ENCODE data around the gene TMEM143.

The TMEM143 gene

GRCh38 chr19:48354332-48354992 lies 9.3 kb downstream of the TMEM143 start:
- H3K4me1 ChIP-seq (ENCODE audit: insufficient read depth, low read length, poor library complexity, severe bottlenecking) = no peaks in the 10 kb centered on the region
- no peaks in the 10 kb centered on the region for H4K20me1 ChIP-seq (ENCODE audit: insufficient read depth, low read length, poor library complexity, severe bottlenecking)
- H3K79me2 ChIP-seq (ENCODE audit: insufficient read depth, low read length) = no peaks in the 10 kb centered on the region
- H3K36me3 ChIP-seq (ENCODE audit: insufficient read depth, low read length) = no peaks in the 10 kb centered on the region
- H3K27me3 ChIP-seq (ENCODE audit: insufficient read depth, low read length, poor library complexity, severe bottlenecking) = no peaks in the 10 kb centered on the region
- no peak overlapping the region for H3K4me3 ChIP-seq (ENCODE audit: low read length, poor library complexity, severe bottlenecking)
- H2AFZ ChIP-seq (ENCODE audit: low read length) = no peak overlapping the region
- H3F3A ChIP-seq (ENCODE audit: low read depth) = no peaks in the 10 kb centered on the region
- no peaks in the 10 kb centered on the region for H3K9me2 ChIP-seq (replicated peaks; ENCODE audit: low read depth, low read length)
- no peaks in the 10 kb centered on the region for H3K9me3 ChIP-seq (ENCODE audit: insufficient read depth, low read depth, low read length)
- TF ChIP-seq CTCF (conservative IDR thresholded peaks at IDR 0.05; ENCODE audit: low read length) = no peak
- TF ChIP-seq EZH2phosphoT487 (IDR thresholded peaks at IDR 0.05; ENCODE audit: borderline replicate concordance) = no peak
- H3K9ac ChIP-seq (ENCODE audit: low read depth, low read length, poor library complexity, severe bottlenecking) = no peak overlapping the region
- no peak overlapping the region for H3K4me2 ChIP-seq (ENCODE audit: low read depth, low read length, poor library complexity, severe bottlenecking)

GRCh38 chr19:48353677-48354076 lies 10.1 kb downstream of the TMEM143 start:
- no peak overlapping the region for H3K4me3 ChIP-seq (ENCODE audit: low read length, poor library complexity, severe bottlenecking)
- H4K20me1 ChIP-seq (ENCODE audit: insufficient read depth, low read length, poor library complexity, severe bottlenecking) = no peaks in the 10 kb centered on the region
- no peaks in the 10 kb centered on the region for H3F3A ChIP-seq (ENCODE audit: low read depth)
- no peak overlapping the region for H2AFZ ChIP-seq (ENCODE audit: low read length)
- H3K4me2 ChIP-seq (ENCODE audit: low read depth, low read length, poor library complexity, severe bottlenecking) = no peak overlapping the region
- H3K4me1 ChIP-seq (ENCODE audit: insufficient read depth, low read length, poor library complexity, severe bottlenecking) = no peaks in the 10 kb centered on the region
- H3K9me3 ChIP-seq (ENCODE audit: insufficient read depth, low read depth, low read length) = no peaks in the 10 kb centered on the region
- H3K36me3 ChIP-seq (ENCODE audit: insufficient read depth, low read length) = no peaks in the 10 kb centered on the region
- H3K9ac ChIP-seq (ENCODE audit: low read depth, low read length, poor library complexity, severe bottlenecking) = no peak overlapping the region
- H3K9me2 ChIP-seq (replicated peaks; ENCODE audit: low read depth, low read length) = no peaks in the 10 kb centered on the region
- H3K27me3 ChIP-seq (ENCODE audit: insufficient read depth, low read length, poor library complexity, severe bottlenecking) = no peaks in the 10 kb centered on the region
- H3K79me2 ChIP-seq (ENCODE audit: insufficient read depth, low read length) = no peaks in the 10 kb centered on the region
- TF ChIP-seq CTCF (conservative IDR thresholded peaks at IDR 0.05; ENCODE audit: low read length) (no peak), EZH2phosphoT487 (IDR thresholded peaks at IDR 0.05; ENCODE audit: borderline replicate concordance) (no peak)

- H3K9me3 ChIP-seq (ENCODE audit: insufficient read depth, low read depth, low read length) = no peaks in the 10 kb centered on the region
- no peak overlapping the region for H3K4me2 ChIP-seq (ENCODE audit: low read depth, low read length, poor library complexity, severe bottlenecking)
- no peak for TF ChIP-seq EZH2phosphoT487 (IDR thresholded peaks at IDR 0.05; ENCODE audit: borderline replicate concordance)
- peak; percentile 97 for TF ChIP-seq CTCF (conservative IDR thresholded peaks at IDR 0.05; ENCODE audit: low read length)
- H3K36me3 ChIP-seq (ENCODE audit: insufficient read depth, low read length) = no peaks in the 10 kb centered on the region
- no peaks in the 10 kb centered on the region for H3K9me2 ChIP-seq (replicated peaks; ENCODE audit: low read depth, low read length)
- no peaks in the 10 kb centered on the region for H3K4me1 ChIP-seq (ENCODE audit: insufficient read depth, low read length, poor library complexity, severe bottlenecking)
- H3K27me3 ChIP-seq (ENCODE audit: insufficient read depth, low read length, poor library complexity, severe bottlenecking) = no peaks in the 10 kb centered on the region
- H3K79me2 ChIP-seq (ENCODE audit: insufficient read depth, low read length) = no peaks in the 10 kb centered on the region
- H4K20me1 ChIP-seq (ENCODE audit: insufficient read depth, low read length, poor library complexity, severe bottlenecking) = no peaks in the 10 kb centered on the region
- H3K9ac ChIP-seq (ENCODE audit: low read depth, low read length, poor library complexity, severe bottlenecking) = no peak overlapping the region
- H3F3A ChIP-seq (ENCODE audit: low read depth) = no peaks in the 10 kb centered on the region
- no peak overlapping the region for H2AFZ ChIP-seq (ENCODE audit: low read length)
- no peak overlapping the region for H3K4me3 ChIP-seq (ENCODE audit: low read length, poor library complexity, severe bottlenecking)
Measured at GRCh38 chr19:48351341-48351752, 12.4 kb downstream of the TMEM143 start.

Measured in Loucy (cell line).